HG02885 (cell line): ENCODE measurements around the gene GPR37L1.
A peak's percentile ranks its signal among the peaks of the same experiment; 100 is the strongest.
"Not testable (repeated sequence)": the region's sequence is repeated elsewhere in the genome, so short reads cannot be mapped to it uniquely, and the experiment has no call there.

Experiments
- ATAC-seq: cut with Tn5 transposase; IDR thresholded peaks from one replicate; pipeline ENCODE4 v1.9.1; 2021; ENCODE audit warnings: mild to moderate bottlenecking; ENCODE audit not compliant: unreplicated experiment, poor library complexity

The GPR37L1 gene

GRCh38 chr1:202107321-202107761, 15.4 kb upstream of the GPR37L1 start:
- ATAC-seq: no peak

- ATAC-seq: no peak
These were observed 14.7 kb upstream of the GPR37L1 start for GRCh38 chr1:202107801-202108731.

GRCh38 chr1:202110977-202111376, 11.7 kb upstream of the GPR37L1 start:
- no peak for ATAC-seq

GRCh38 chr1:202111589-202111988, 11.1 kb upstream of the GPR37L1 start:
- not testable (repeated sequence) for ATAC-seq

- no peak for ATAC-seq
These were observed 9.6 kb upstream of the GPR37L1 start for GRCh38 chr1:202112859-202113689.

- peak; percentile 56 for ATAC-seq
These were observed 8.9 kb upstream of the GPR37L1 start for GRCh38 chr1:202113690-202114300.

GRCh38 chr1:202116287-202116686, 6.4 kb upstream of the GPR37L1 start:
- no peak for ATAC-seq

- ATAC-seq: no peak
These were observed 4.8 kb upstream of the GPR37L1 start for GRCh38 chr1:202117898-202118371.

GRCh38 chr1:202121006-202121405, 1.7 kb upstream of the GPR37L1 start:
- ATAC-seq: no peak

GRCh38 chr1:202123336-202123813, 658 bp downstream of the GPR37L1 start:
- no peak for ATAC-seq

- ATAC-seq: no peak
These were observed 1.4 kb downstream of the GPR37L1 start for GRCh38 chr1:202124142-202124541.

GRCh38 chr1:202125611-202126010, 2.9 kb downstream of the GPR37L1 start:
- no peak for ATAC-seq

- ATAC-seq: no peak
These were observed 3.7 kb downstream of the GPR37L1 start for GRCh38 chr1:202126426-202126825.

- ATAC-seq: no peak
These were observed 4.3 kb downstream of the GPR37L1 start for GRCh38 chr1:202127061-202127460.

GRCh38 chr1:202127836-202128622, 5.3 kb downstream of the GPR37L1 start:
- no peak for ATAC-seq

- ATAC-seq: no peak
These were observed 7.0 kb downstream of the GPR37L1 start for GRCh38 chr1:202129453-202130296.

GRCh38 chr1:202130297-202130721, 7.6 kb downstream of the GPR37L1 start:
- no peak for ATAC-seq

- no peak for ATAC-seq
These were observed 8.3 kb downstream of the GPR37L1 start for GRCh38 chr1:202130816-202131522.
